Esophagus muscularis mucosa (tissue), 4 donors: ENCODE measurements around the gene PTGIS. TPM values are rescaled to one million over a fixed set of nuclear protein-coding genes. Genes with fewer than 3 reads are reported as not detected.

ENCODE experiments used
- DNase-seq: peaks from one replicate; pipeline ENCODE4 v3.0.0-alpha.2; 2017; ENCODE audit errors: extremely low spot score
- H3K27ac ChIP-seq, 4 donors: fragments of 200-600 bp; sonication (generic); replicated peaks in 1 of 4; 1 replicate in 3 of 4; 2 replicates in 1 of 4; pipeline ENCODE4 v1.5.1; 2016 to 2019; ENCODE audit warnings: mild to moderate bottlenecking in 1 of 4
- H3K27me3 ChIP-seq, 4 donors: fragments of 200-600 bp; sonication (generic); one replicate each; pipeline versions ENCODE4 v1.5.1 to v1.6.0; 2016 to 2019
- H3K36me3 ChIP-seq, 4 donors: fragments of 200-600 bp; sonication (generic); one replicate each; pipeline ENCODE4 v1.5.1; 2016 to 2019
- H3K4me1 ChIP-seq, 4 donors: fragments of 200-600 bp; sonication (generic); one replicate each; pipeline ENCODE4 v1.5.1; 2016 to 2019
- H3K4me3 ChIP-seq, 4 donors: fragments of 200-600 bp; sonication (generic); 1 replicate in 2 of 4; 2 replicates in 2 of 4; pipeline ENCODE4 v1.5.1; 2016 to 2019; ENCODE audit warnings: mild to moderate bottlenecking in 4 of 4, moderate library complexity in 1 of 4
- H3K9me3 ChIP-seq, 4 donors: fragments of 200-600 bp; sonication (generic); 1 replicate in 3 of 4; 2 replicates in 1 of 4; pipeline ENCODE4 v1.5.1; 2016 to 2019
- EP300 ChIP-seq: sonication (generic); formaldehyde crosslinking; IDR thresholded peaks from one replicate; pipeline ENCODE4 v1.6.1; 2017; ENCODE audit warnings: antibody characterized with exemption
- POLR2A ChIP-seq: fragments of 450-650 bp; IDR thresholded peaks from one replicate; pipeline ENCODE4 v1.6.1; 2017; ENCODE audit warnings: antibody characterized with exemption, moderate library complexity, mild to moderate bottlenecking, low read depth
- POLR2AphosphoS5 ChIP-seq, 2 donors: sonication (generic); formaldehyde crosslinking; IDR thresholded peaks; one replicate each; pipeline ENCODE4 v1.6.1; 2017; ENCODE audit warnings: antibody characterized with exemption in 2 of 2
- WGBS: methylation state at CpG from one replicate; pipeline ENCODE4 v1.1.5; 2018; 5-methylcytosine and 5-hydroxymethylcytosine counted together
- intact Hi-C: fragments of 100-400 bp; cut with DNase I; formaldehyde crosslinking; loops from one replicate; pipeline ENCODE4 v1.15.1; 2023
- total RNA-seq, 4 donors: library from RNA; depleted of rRNA; stranded (reverse); fragments of >200 nt; gene quantifications; one replicate each; pipeline versions ENCODE4 v1.1.0 to v1.2.1, GENCODE V29; 2016
- TF ChIP-seq, protein P1 (sequence below), 3 experiments: fragments of 200-600 bp in 2 of 3; fragments of 450-650 bp in 1 of 3; sonication (generic) in 2 of 3; IDR thresholded peaks; one replicate each; pipeline ENCODE4 v1.5.1; 2017 to 2019; ENCODE audit warnings: antibody characterized with exemption in 3 of 3, mild to moderate bottlenecking in 2 of 3, moderate library complexity in 1 of 3

PTGIS gene
- total RNA-seq, 4 donors from 2014 or later = 107 to 217 (median 130) TPM

DNA sequence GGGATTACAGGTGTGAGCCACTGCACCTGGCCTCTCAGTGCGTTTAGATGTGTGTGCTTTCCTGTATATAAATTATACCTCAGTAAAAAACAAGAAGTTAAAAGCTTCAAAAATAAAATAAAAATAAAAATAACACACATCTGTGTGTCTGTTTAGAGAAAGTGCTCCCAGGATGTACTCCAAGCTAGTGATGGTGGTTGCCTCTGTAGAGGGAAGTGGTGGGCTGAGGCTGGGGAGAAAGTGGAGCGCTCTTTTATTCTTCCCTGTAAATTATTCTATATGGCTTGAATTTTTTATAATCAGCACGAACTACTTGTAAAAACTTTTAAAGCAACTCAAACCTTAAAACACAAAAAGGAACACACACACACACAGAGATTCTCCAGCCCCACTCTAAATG lies 29.0 kb downstream of the PTGIS start:
- peaks cover 6 to 61% (median 28%) of the 10 kb centered on the region in 4 donors for H3K36me3 ChIP-seq
- H3K27ac ChIP-seq = no peak overlapping the region

DNA sequence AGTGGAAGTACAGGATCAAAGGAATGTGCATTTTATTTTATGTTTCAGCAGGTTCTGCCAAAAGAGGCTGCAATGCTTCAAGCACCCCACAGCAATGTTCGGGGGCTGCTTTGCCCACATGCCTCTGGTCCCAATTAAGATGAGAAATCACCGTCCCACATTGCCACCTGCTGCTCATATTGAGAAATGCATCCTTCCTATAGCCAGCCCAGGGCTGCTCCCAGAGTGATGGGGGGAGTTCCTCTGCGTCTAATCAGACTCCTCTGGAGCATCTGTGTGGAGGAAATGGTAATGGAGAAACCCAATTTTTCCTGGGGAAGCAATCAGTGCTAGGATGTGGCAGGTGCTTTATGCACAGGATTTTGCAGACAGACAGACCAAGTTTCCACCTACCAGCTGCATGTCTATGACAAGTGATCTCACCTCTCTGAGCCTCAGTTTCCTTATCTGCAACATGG lies 33.7 kb downstream of the PTGIS start:
- no peak for DNase-seq
- 10% methylated on average over 2 of the region's 3 CpGs for WGBS
- Histone ChIP-seq H3K4me3 (no peak overlapping the region), H3K4me1 (no peaks in the 10 kb centered on the region), H3K36me3 (peaks cover 3 to 60% (median 15%) of the 10 kb centered on the region in 4 donors), H3K27ac (no peak overlapping the region), H3K9me3 (no peaks in the 10 kb centered on the region), H3K27me3 (no peaks in the 10 kb centered on the region)
- no peak for TF ChIP-seq EP300
- TF ChIP-seq, protein P1, sequence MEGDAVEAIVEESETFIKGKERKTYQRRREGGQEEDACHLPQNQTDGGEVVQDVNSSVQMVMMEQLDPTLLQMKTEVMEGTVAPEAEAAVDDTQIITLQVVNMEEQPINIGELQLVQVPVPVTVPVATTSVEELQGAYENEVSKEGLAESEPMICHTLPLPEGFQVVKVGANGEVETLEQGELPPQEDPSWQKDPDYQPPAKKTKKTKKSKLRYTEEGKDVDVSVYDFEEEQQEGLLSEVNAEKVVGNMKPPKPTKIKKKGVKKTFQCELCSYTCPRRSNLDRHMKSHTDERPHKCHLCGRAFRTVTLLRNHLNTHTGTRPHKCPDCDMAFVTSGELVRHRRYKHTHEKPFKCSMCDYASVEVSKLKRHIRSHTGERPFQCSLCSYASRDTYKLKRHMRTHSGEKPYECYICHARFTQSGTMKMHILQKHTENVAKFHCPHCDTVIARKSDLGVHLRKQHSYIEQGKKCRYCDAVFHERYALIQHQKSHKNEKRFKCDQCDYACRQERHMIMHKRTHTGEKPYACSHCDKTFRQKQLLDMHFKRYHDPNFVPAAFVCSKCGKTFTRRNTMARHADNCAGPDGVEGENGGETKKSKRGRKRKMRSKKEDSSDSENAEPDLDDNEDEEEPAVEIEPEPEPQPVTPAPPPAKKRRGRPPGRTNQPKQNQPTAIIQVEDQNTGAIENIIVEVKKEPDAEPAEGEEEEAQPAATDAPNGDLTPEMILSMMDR (IDR thresholded peaks at IDR 0.05) = peak; percentile 82 to 90 (median 85)
- TF ChIP-seq POLR2AphosphoS5 (IDR thresholded peaks at IDR 0.05) = no peak
- no peak for TF ChIP-seq POLR2A
- intact Hi-C loops = loop anchor here (1.0 to 10.0 kb wide), 2 partner anchors 201 to 279 kb away; no protein-coding TSS in a partner anchor

More for the DNA sequence above, 29.0 kb downstream of the PTGIS start:
- WGBS = 100% methylated on average over 3 of the region's 3 CpGs
- TF ChIP-seq POLR2AphosphoS5 (IDR thresholded peaks at IDR 0.05) = no peak
- TF ChIP-seq, protein P1 (IDR thresholded peaks at IDR 0.05) = no peak
- no peak for TF ChIP-seq POLR2A
- TF ChIP-seq EP300 = no peak
- intact Hi-C loops = loop anchor here (10.0 kb wide), 1 partner anchor 284 kb away; no protein-coding TSS in a partner anchor
- peaks cover 0 to 9% (median 3%) of the 10 kb centered on the region in 4 donors for H3K4me1 ChIP-seq
- no peak for DNase-seq
- no peaks in the 10 kb centered on the region for H3K9me3 ChIP-seq
- no peaks in the 10 kb centered on the region for H3K27me3 ChIP-seq
- H3K4me3 ChIP-seq = no peak overlapping the region

DNA sequence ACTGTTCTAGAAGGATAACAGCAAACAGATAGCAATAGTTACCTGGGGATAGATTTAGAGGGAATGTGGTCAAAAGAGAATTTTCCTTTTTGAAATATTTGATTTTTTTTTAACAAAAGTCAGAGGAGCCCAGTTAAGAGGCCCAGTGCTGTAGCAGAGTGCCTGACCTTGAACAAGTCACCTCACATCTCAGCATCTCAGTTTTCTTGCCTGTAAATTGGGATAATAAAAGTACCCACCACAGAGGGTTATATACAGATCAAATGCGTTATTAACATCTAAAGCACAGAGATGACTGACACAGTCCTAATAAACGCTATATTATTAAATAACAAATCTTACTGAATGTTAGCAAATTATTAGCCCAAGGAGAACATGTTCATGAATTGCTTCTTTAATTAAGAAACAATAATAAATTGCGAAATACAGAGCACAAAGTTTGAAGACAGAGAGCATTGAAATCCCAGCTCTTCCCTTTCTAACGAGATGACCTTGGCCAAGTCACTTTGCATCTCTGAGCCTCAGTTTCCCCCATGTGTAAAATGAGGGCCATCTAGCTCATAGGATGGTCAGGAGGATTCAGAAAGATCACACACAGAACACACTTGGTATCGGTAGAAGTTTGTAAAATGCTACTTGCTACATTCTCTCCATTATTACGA lies 35.5 kb downstream of the PTGIS start:
- intact Hi-C loops = loop anchor here (10.0 kb wide), 1 partner anchor 278 kb away; no protein-coding TSS in a partner anchor

DNA sequence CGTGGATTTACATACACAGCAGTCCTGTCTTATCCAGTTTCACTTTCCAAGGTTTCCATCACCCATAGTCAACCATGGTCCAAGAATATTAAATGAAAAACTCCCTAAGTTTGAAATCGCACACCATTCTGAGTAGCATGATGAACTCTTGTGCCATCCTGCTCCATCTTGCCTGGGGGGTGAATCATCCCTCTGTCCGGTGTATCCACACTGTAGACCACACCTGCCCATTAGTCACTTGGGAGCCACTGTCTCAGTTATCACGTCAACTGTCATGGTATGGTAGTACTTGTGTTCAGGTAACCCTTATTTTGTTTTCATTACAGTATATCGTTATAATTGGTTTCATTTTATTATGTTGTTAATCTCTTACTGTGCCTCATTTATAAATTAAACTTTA lies 38.5 kb downstream of the PTGIS start:
- no peak overlapping the region for H3K4me3 ChIP-seq
- no peaks in the 10 kb centered on the region for H3K9me3 ChIP-seq
- TF ChIP-seq EP300 (no peak), POLR2A (no peak), POLR2AphosphoS5 (IDR thresholded peaks at IDR 0.05) (no peak)
- TF ChIP-seq, protein P1 (IDR thresholded peaks at IDR 0.05) = no peak
- DNase-seq = no peak
- H3K27me3 ChIP-seq = no peaks in the 10 kb centered on the region
- intact Hi-C loops = no loop called here
- peaks cover 0 to 4% (median 0%) of the 10 kb centered on the region in 4 donors for H3K4me1 ChIP-seq
- no peak overlapping the region for H3K27ac ChIP-seq
- 86% methylated on average over 5 of the region's 5 CpGs for WGBS
- peaks cover 0 to 43% (median 5%) of the 10 kb centered on the region in 4 donors for H3K36me3 ChIP-seq

More for the DNA sequence above, 35.5 kb downstream of the PTGIS start:
- no peak for TF ChIP-seq EP300
- no peak for TF ChIP-seq POLR2AphosphoS5 (IDR thresholded peaks at IDR 0.05)
- no peak for TF ChIP-seq POLR2A
- TF ChIP-seq, protein P1 (IDR thresholded peaks at IDR 0.05) = no peak
- H3K4me1 ChIP-seq = no peaks in the 10 kb centered on the region
- WGBS = 85% methylated on average over 6 of the region's 6 CpGs
- no peak overlapping the region for H3K4me3 ChIP-seq
- no peaks in the 10 kb centered on the region for H3K9me3 ChIP-seq
- H3K27me3 ChIP-seq = no peaks in the 10 kb centered on the region
- no peak overlapping the region for H3K27ac ChIP-seq
- DNase-seq = no peak
- H3K36me3 ChIP-seq = peaks cover 0 to 49% (median 10%) of the 10 kb centered on the region in 4 donors
